ENCODE measurements around the gene CLDN5. TPM values are rescaled to one million over a fixed set of nuclear protein-coding genes. Genes with fewer than 3 reads are reported as not detected.

Gene CLDN5
- total RNA-seq, 4 donors from 2014 or later, result 102 to 226 (median 170) TPM

- Histone ChIP-seq H3K27me3 (no peaks in the 10 kb centered on the region), H3K36me3 (no peaks in the 10 kb centered on the region), H3K4me3 (no peak overlapping the region), H3K4me1 (no peaks in the 10 kb centered on the region), H3K27ac (peak overlapping the region in 1 of 4 donors; percentile 12), H3K9me3 (peaks cover 0 to 4% (median 0%) of the 10 kb centered on the region in 4 donors)
- TF ChIP-seq EP300 (IDR thresholded peaks at IDR 0.05) (peak in 1 of 2 donors; percentile 62), POLR2A (IDR thresholded peaks at IDR 0.05) (no peak)
- no peak for DNase-seq (ENCODE audit: low spot score in 2 of 2)
- WGBS, 2 donors, result 68 to 75% methylated on average over 11 of the region's 11 CpGs
These were observed 41.4 kb upstream of the CLDN5 start for GRCh38 chr22:19565382-19566278.

GRCh38 chr22:19559956-19560355, 35.7 kb upstream of the CLDN5 start:
- TF ChIP-seq POLR2A (IDR thresholded peaks at IDR 0.05) (no peak), EP300 (IDR thresholded peaks at IDR 0.05) (no peak), CTCF (IDR thresholded peaks at IDR 0.05) (no peak)
- Histone ChIP-seq H3K27ac (no peak overlapping the region), H3K27me3 (no peaks in the 10 kb centered on the region), H3K4me1 (no peaks in the 10 kb centered on the region), H3K9me3 (peaks cover 0 to 4% (median 0%) of the 10 kb centered on the region in 4 donors), H3K36me3 (no peaks in the 10 kb centered on the region), H3K4me3 (no peak overlapping the region)
- DNase-seq (ENCODE audit: low spot score in 2 of 2), result no peak
- WGBS, 2 donors, result 88 to 96% methylated on average over 2 of the region's 2 CpGs

DNA sequence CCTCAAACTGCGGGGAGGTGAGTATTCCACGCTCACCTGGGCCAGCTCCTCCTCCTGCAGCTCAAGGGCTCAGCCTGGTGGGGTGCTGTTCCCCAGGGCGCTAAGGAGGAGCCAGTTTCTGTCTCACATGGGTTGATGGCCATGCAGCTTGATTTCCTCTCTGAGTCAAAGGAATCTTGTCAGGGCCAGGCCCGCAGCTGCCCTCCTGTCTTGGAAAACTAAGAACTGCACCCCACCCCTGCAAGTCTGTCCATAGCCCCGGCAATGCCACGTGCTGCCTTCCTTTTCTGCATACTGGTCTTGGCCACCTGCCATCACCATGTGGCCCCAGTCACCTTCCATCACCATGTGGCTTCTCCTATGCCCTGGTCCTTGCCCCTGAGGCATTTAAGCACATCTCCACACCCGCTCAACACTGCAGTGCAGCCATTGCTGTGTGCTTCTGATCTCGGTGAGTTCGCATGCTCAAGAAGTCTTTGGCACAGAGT, 35.2 kb upstream of the CLDN5 start:
- H3K4me1 ChIP-seq, result no peaks in the 10 kb centered on the region
- 65 to 72% methylated on average over 9 of the region's 9 CpGs for WGBS, 2 donors
- H3K4me3 ChIP-seq, result no peak overlapping the region

GRCh38 chr22:19556963-19557545, 32.8 kb upstream of the CLDN5 start:
- Histone ChIP-seq H3K27me3 (no peaks in the 10 kb centered on the region), H3K27ac (no peak overlapping the region), H3K9me3 (peaks cover 0 to 19% (median 0%) of the 10 kb centered on the region in 4 donors), H3K4me3 (no peak overlapping the region), H3K4me1 (no peaks in the 10 kb centered on the region), H3K36me3 (no peaks in the 10 kb centered on the region)
- TF ChIP-seq CTCF (IDR thresholded peaks at IDR 0.05) (no peak), POLR2A (IDR thresholded peaks at IDR 0.05) (no peak), EP300 (IDR thresholded peaks at IDR 0.05) (no peak)
- WGBS, 2 donors, result 89 to 91% methylated on average over 10 of the region's 10 CpGs
- no peak for DNase-seq (ENCODE audit: low spot score in 2 of 2)

More for the DNA sequence above, 35.2 kb upstream of the CLDN5 start:
- no peak for TF ChIP-seq POLR2A (IDR thresholded peaks at IDR 0.05)
- no peak for DNase-seq (ENCODE audit: low spot score in 2 of 2)
- no peaks in the 10 kb centered on the region for H3K36me3 ChIP-seq
- H3K27me3 ChIP-seq, result no peaks in the 10 kb centered on the region
- H3K27ac ChIP-seq, result no peak overlapping the region
- peaks cover 0 to under 1% (median 0%) of the 10 kb centered on the region in 4 donors for H3K9me3 ChIP-seq

DNA sequence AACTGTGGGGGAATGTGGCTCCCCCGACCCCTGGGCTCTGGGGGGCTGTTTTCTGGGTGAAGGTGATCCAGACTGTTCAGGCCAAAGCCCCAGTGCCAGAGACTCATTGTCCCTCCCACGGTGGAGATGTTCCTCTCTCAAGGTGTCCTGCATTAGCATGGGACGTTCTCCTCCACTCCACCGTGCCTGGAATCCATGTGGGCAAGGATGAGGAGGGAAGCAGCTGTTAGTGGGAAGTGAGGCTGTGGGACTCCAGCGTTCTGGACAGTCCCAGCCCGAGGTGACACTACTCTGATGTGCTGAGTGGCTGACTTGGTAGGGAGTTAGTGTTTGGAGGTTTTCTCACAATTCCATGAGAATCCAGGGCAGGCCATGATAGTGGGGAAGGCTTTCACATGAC, 31.4 kb upstream of the CLDN5 start:
- Histone ChIP-seq H3K4me1 (no peaks in the 10 kb centered on the region), H3K4me3 (no peak overlapping the region), H3K36me3 (no peaks in the 10 kb centered on the region), H3K27ac (no peak overlapping the region), H3K9me3 (peaks cover 0 to 19% (median 0%) of the 10 kb centered on the region in 4 donors), H3K27me3 (no peaks in the 10 kb centered on the region)
- TF ChIP-seq CTCF (IDR thresholded peaks at IDR 0.05), result no peak
- no peak for DNase-seq (ENCODE audit: low spot score in 2 of 2)
- 75 to 85% methylated on average over 6 of the region's 6 CpGs for WGBS, 2 donors

All from tibial nerve (tissue), 4 donors.